Measurements from ENCODE around the gene PRTFDC1. TPM values are rescaled to one million over a fixed set of nuclear protein-coding genes. Genes with fewer than 3 reads are reported as not detected.

The PRTFDC1 gene
- total and polyA plus RNA-seq, 2 donors (not counting 3 experiments of a cell fraction or from before 2014, with no cell fraction given), result 22.0 to 27.0 TPM

DNA sequence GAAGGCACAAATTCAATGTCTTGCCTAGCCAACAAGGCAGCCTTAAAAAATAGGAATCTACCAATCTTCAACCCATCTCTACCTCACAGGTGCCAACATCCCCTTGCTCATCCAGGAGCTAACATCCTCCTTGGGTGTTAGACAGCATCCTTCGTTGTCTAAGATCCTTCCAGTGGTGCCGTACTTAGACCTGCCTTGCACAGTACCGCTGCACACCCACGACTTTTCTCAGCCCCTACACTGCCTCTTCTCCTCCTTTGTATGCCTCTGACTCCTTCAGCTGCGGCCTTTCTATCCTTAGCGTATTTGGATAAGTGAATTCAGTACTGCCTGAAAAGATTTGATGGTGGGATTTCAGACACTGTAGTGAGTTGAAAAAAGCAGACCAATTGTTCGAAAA lies 15.9 kb upstream of the PRTFDC1 start:
- intact Hi-C loops (cut with micrococcal nuclease), result no loop called here

More for the DNA sequence above, 15.9 kb upstream of the PRTFDC1 start:
- no peaks in the 10 kb centered on the region for H3K9me1 ChIP-seq (replicated peaks; ENCODE audit: control insufficient read depth, extremely low read depth, insufficient read depth, low read length)
- H4K20me1 ChIP-seq (replicated peaks; ENCODE audit: control insufficient read depth, extremely low read depth, insufficient read depth, low read length), result no peaks in the 10 kb centered on the region
- TF ChIP-seq CTCF (IDR thresholded peaks at IDR 0.05; ENCODE audit: extremely low read depth in 1 of 2, insufficient read depth in 1 of 2, low read depth in 1 of 2, low read length in 2 of 2) (no peak), MYC (IDR thresholded peaks at IDR 0.05; ENCODE audit: low read depth, low read length) (no peak), JUN (IDR thresholded peaks at IDR 0.05; ENCODE audit: borderline replicate concordance, insufficient read depth, insufficient read length, low read depth) (no peak), POLR2AphosphoS5 (IDR thresholded peaks at IDR 0.05; ENCODE audit: insufficient read depth, low read depth, low read length) (no peak), FOS (IDR thresholded peaks at IDR 0.05; ENCODE audit: borderline replicate concordance, insufficient read depth, low read length) (no peak)
- POLR2A ChIA-PET, result no interaction called here
- DNase-seq (ENCODE audit: low read depth, low spot score) (no peak), FAIRE-seq (no peak)
- H3K79me2 ChIP-seq (ENCODE audit: control insufficient read depth, insufficient read depth, low read length), result no peaks in the 10 kb centered on the region
- no TSS peak for BruUV-seq (replicated peaks)
- H3K27ac ChIP-seq (ENCODE audit: insufficient read depth, low read depth, low read length), result no peak overlapping the region
- dilution Hi-C loops (cut with MboI; ENCODE audit: extremely low pct_ligation_motif_present, low sequenced_read_pairs), result no loop called here
- H3K4me2 ChIP-seq (ENCODE audit: insufficient read depth, low read length), result no peak overlapping the region
- no peak overlapping the region for H2AFZ ChIP-seq (ENCODE audit: low read depth, low read length)
- no peaks in the 10 kb centered on the region for H3K27me3 ChIP-seq (ENCODE audit: control insufficient read depth in 2 of 2, insufficient read depth in 2 of 2, low read length in 2 of 2)
- no peaks in the 10 kb centered on the region for H3K4me1 ChIP-seq (ENCODE audit: control insufficient read depth, extremely low read depth, insufficient read depth, low read length)
- H3K9ac ChIP-seq (replicated peaks; ENCODE audit: extremely low read depth, insufficient read depth, low read length), result no peak overlapping the region
- H3K4me3 ChIP-seq (replicated peaks in 1 of 3; ENCODE audit: insufficient read depth in 1 of 3, low read depth in 1 of 3, low read length in 3 of 3), result no peak overlapping the region
- H3K36me3 ChIP-seq (ENCODE audit: control insufficient read depth in 2 of 2, extremely low read depth in 1 of 2, insufficient read depth in 2 of 2, low read length in 2 of 2), result no peaks in the 10 kb centered on the region
- no peaks in the 10 kb centered on the region for H3K9me3 ChIP-seq (replicated peaks; ENCODE audit: control insufficient read depth, insufficient read depth, low read length)
- CTCF ChIA-PET, result interaction anchor here (1.5 kb wide), 1 partner anchor 112 kb away, joined by 6 read pairs; no protein-coding TSS in a partner anchor

Data from endothelial cell of umbilical vein (primary cell).